Rectal smooth muscle tissue (tissue), 1 donor: ENCODE measurements around the gene PARD3B.
"Not testable (repeated sequence)": the region's sequence is repeated elsewhere in the genome, so short reads cannot be mapped to it uniquely, and the experiment has no call there.

Experiments used
- H3K27ac ChIP-seq: one replicate; pipeline ENCODE4 v1.7.0; 2013; ENCODE audit warnings: low read depth, low read length, inconsistent platforms
- H3K27me3 ChIP-seq: one replicate; pipeline ENCODE4 v1.7.0; 2013; ENCODE audit warnings: low read length; ENCODE audit not compliant: control insufficient read depth, insufficient read depth
- H3K36me3 ChIP-seq: one replicate; pipeline ENCODE4 v1.7.0; 2013; ENCODE audit warnings: low read length; ENCODE audit not compliant: control insufficient read depth, insufficient read depth
- H3K4me1 ChIP-seq: one replicate; pipeline ENCODE4 v1.7.0; 2013; ENCODE audit warnings: low read length; ENCODE audit not compliant: control insufficient read depth, insufficient read depth
- H3K4me3 ChIP-seq: one replicate; pipeline ENCODE4 v1.7.0; 2013; ENCODE audit warnings: low read length
- H3K9ac ChIP-seq: one replicate; pipeline ENCODE4 v1.7.0; 2013; ENCODE audit warnings: low read length

PARD3B gene

GRCh38 chr2:205217004-205217403 lies 671.7 kb downstream of the PARD3B start:
- Histone ChIP-seq H3K27ac (no peak overlapping the region), H3K4me1 (no peaks in the 10 kb centered on the region), H3K9ac (no peak overlapping the region), H3K36me3 (no peaks in the 10 kb centered on the region), H3K27me3 (no peaks in the 10 kb centered on the region), H3K4me3 (no peak overlapping the region)

- Histone ChIP-seq H3K27ac (no peak overlapping the region), H3K9ac (no peak overlapping the region), H3K4me1 (no peaks in the 10 kb centered on the region), H3K27me3 (no peaks in the 10 kb centered on the region), H3K36me3 (no peaks in the 10 kb centered on the region), H3K4me3 (no peak overlapping the region)
Measured at GRCh38 chr2:205218056-205218455, 672.8 kb downstream of the PARD3B start.

GRCh38 chr2:205218816-205219215 lies 673.5 kb downstream of the PARD3B start:
- H3K4me1 ChIP-seq, H3K27ac ChIP-seq, H3K9ac ChIP-seq, H3K4me3 ChIP-seq, H3K36me3 ChIP-seq, H3K27me3 ChIP-seq: not testable (repeated sequence)

- no peak overlapping the region for H3K4me3 ChIP-seq
- no peaks in the 10 kb centered on the region for H3K4me1 ChIP-seq
- H3K27me3 ChIP-seq: no peaks in the 10 kb centered on the region
- H3K9ac ChIP-seq: no peak overlapping the region
- H3K36me3 ChIP-seq: no peaks in the 10 kb centered on the region
- H3K27ac ChIP-seq: no peak overlapping the region
Measured at GRCh38 chr2:205220559-205220958, 675.3 kb downstream of the PARD3B start.

GRCh38 chr2:205232086-205232485 lies 686.8 kb downstream of the PARD3B start:
- no peak overlapping the region for H3K27ac ChIP-seq
- no peak overlapping the region for H3K9ac ChIP-seq

GRCh38 chr2:205235434-205235833 lies 690.2 kb downstream of the PARD3B start:
- Histone ChIP-seq H3K27me3 (no peaks in the 10 kb centered on the region), H3K36me3 (no peaks in the 10 kb centered on the region), H3K4me1 (no peaks in the 10 kb centered on the region), H3K27ac (no peak overlapping the region), H3K9ac (no peak overlapping the region), H3K4me3 (no peak overlapping the region)

More at GRCh38 chr2:205232086-205232485, 686.8 kb downstream of the PARD3B start:
- H3K4me3 ChIP-seq: no peak overlapping the region
- no peaks in the 10 kb centered on the region for H3K4me1 ChIP-seq
- no peaks in the 10 kb centered on the region for H3K36me3 ChIP-seq
- no peaks in the 10 kb centered on the region for H3K27me3 ChIP-seq

GRCh38 chr2:205237524-205237923 lies 692.2 kb downstream of the PARD3B start:
- no peak overlapping the region for H3K27ac ChIP-seq
- no peak overlapping the region for H3K9ac ChIP-seq
- no peaks in the 10 kb centered on the region for H3K27me3 ChIP-seq
- H3K36me3 ChIP-seq: no peaks in the 10 kb centered on the region
- no peak overlapping the region for H3K4me3 ChIP-seq
- no peaks in the 10 kb centered on the region for H3K4me1 ChIP-seq

- Histone ChIP-seq H3K4me1 (peaks cover 4% of the 10 kb centered on the region), H3K36me3 (no peaks in the 10 kb centered on the region), H3K4me3 (no peak overlapping the region), H3K27ac (peak overlapping the region; percentile 43), H3K27me3 (no peaks in the 10 kb centered on the region), H3K9ac (no peak overlapping the region)
Measured at GRCh38 chr2:205245001-205245400, 699.7 kb downstream of the PARD3B start.

GRCh38 chr2:205245652-205246051 lies 700.4 kb downstream of the PARD3B start:
- Histone ChIP-seq H3K27ac (no peak overlapping the region), H3K4me1 (peaks cover 4% of the 10 kb centered on the region), H3K4me3 (no peak overlapping the region), H3K27me3 (no peaks in the 10 kb centered on the region), H3K9ac (no peak overlapping the region), H3K36me3 (no peaks in the 10 kb centered on the region)

- H3K4me3 ChIP-seq: no peak overlapping the region
- no peaks in the 10 kb centered on the region for H3K4me1 ChIP-seq
- no peaks in the 10 kb centered on the region for H3K36me3 ChIP-seq
- no peak overlapping the region for H3K9ac ChIP-seq
- H3K27me3 ChIP-seq: no peaks in the 10 kb centered on the region
- no peak overlapping the region for H3K27ac ChIP-seq
Measured at GRCh38 chr2:205259121-205259520, 713.8 kb downstream of the PARD3B start.

- Histone ChIP-seq H3K4me1 (no peaks in the 10 kb centered on the region), H3K27me3 (no peaks in the 10 kb centered on the region), H3K9ac (no peak overlapping the region), H3K36me3 (no peaks in the 10 kb centered on the region), H3K4me3 (no peak overlapping the region), H3K27ac (no peak overlapping the region)
Measured at GRCh38 chr2:205261516-205262020, 716.3 kb downstream of the PARD3B start.

GRCh38 chr2:205267323-205267722 lies 722.0 kb downstream of the PARD3B start:
- H3K9ac ChIP-seq: no peak overlapping the region
- H3K27me3 ChIP-seq: no peaks in the 10 kb centered on the region
- no peak overlapping the region for H3K4me3 ChIP-seq
- H3K4me1 ChIP-seq: no peaks in the 10 kb centered on the region
- no peaks in the 10 kb centered on the region for H3K36me3 ChIP-seq
- no peak overlapping the region for H3K27ac ChIP-seq

GRCh38 chr2:205270689-205271088 lies 725.4 kb downstream of the PARD3B start:
- Histone ChIP-seq H3K27ac (no peak overlapping the region), H3K9ac (no peak overlapping the region), H3K4me3 (no peak overlapping the region), H3K27me3 (no peaks in the 10 kb centered on the region), H3K4me1 (no peaks in the 10 kb centered on the region), H3K36me3 (no peaks in the 10 kb centered on the region)
